NOMO-1 treated with dmso at 0.1 percent for 144 hours (cell line): Measurements from ENCODE around the gene KMT2E.
"Not testable (repeated sequence)": the region's sequence is repeated elsewhere in the genome, so short reads cannot be mapped to it uniquely, and the experiment has no call there.

ENCODE experiments used
- DNase-seq: peaks from one replicate; lab custom pipeline; 2025; ENCODE audit not compliant: unreplicated experiment; lab: John Stamatoyannopoulos, UW

KMT2E gene

DNA sequence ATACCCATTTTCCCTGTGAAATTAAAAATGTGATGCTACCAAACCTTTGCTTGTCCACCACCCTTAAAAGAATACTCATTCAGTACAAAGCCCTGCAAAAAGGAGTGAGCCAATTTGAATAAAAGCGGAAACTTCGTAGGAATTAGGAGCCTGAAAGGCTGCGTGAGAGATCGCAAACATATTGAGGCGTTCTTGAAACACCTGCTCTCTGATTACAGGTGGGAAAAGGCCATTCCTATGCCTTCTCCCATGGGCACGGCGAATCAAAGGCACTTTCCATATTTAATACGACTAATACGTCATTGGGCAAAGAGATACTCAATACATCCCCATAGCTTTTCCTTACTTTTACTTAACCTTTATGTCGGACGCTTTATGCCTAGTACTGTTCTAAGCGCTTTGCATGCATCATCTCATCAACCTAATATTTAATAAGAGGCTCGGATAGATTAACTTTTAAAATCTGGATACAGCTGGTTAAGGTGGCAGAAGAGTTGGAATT lies 30.9 kb upstream of the KMT2E start:
- no peak for DNase-seq

DNA sequence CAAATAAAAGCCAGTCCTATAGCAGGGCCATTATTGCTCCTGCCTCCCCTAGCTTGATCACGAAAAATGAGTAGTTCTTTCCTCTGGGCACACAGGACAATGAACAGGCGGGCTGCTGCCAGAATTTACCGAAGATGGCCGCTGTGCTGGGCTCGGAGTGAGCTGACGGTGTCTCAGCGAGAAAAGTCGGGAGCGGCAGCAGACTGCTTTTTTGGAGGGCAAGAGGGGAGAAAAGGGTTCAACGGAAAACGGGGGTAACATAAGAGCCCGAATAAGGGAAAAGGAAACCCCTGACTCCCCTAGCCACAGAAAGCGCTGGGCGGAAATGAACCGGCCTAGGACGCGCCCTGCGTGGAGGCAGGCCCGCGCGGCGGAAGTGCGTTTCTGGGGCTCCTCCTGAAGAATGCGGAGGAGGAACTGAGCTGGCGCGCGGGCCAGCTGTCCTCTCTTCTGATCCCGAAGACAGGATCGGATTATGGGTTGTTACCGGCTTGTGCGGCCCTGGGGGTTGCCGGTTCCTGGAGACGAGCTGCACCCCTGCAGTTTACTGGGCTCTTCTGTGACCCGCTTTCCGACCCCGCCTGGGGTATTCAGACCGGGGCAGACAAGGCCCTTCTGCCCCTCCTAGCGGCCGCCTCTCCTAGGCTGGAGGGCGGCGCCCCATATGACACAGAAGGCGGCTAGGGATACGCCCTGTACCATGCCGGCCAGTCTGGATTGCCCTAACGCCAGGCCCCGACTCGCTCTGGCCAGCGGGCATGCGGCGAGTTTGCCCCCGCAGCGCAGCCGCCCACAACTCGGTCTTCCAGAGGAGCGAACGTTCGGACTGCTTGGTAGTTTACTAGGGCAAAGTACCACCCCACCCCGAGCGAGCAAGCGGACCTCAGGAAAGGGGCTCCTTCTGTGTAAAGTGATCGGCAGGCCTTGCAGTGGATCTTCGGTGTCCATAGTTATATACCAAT lies 30.1 kb upstream of the KMT2E start:
- peak; percentile 44 for DNase-seq

DNA sequence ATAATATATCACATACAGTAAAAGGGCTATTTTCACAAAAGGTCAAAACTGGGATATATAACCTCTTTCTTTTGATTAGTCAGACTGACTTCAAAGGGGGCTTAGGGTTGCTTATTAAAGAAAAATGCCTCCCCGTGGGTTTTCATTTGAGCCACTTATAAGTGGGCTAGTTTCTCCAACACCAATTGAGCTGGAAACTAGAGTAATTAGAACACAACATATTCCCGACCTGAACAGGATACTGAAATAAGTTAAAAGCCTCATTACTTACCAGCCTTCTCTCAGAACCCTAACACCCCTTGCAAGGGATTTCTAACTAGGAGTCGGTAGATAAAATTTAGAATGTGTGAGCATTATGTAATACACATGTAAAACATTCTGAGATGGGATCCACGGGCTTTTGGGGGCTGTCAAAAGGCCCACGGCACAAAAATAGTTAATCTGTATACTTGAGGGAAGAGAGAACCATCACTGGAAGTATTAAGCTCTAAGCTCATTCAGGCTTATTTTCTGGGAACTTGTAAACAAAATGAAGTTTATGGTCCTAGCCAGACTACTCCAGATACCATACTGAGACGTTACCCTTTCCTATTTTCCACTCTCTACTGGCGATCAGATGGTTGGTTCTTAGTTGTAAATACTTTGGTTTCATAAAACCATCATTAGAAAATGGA lies 29.3 kb upstream of the KMT2E start:
- DNase-seq, result no peak

DNA sequence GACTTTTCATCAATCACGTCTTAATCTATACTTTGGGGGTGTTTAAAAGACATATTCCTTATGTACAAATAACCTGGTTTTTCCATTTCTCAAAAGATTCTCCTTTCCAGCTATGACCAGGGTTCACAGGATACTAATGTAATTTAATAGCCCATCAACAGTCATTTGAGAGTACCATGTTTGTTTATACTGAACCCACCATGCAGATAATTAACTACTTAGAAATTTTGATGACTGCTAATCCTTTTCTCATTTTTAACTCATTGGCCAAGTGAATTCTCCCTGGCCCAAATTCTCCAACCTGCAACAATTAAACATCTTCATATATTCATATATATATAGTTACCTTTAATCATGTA lies 28.8 kb upstream of the KMT2E start:
- DNase-seq, result no peak

DNA sequence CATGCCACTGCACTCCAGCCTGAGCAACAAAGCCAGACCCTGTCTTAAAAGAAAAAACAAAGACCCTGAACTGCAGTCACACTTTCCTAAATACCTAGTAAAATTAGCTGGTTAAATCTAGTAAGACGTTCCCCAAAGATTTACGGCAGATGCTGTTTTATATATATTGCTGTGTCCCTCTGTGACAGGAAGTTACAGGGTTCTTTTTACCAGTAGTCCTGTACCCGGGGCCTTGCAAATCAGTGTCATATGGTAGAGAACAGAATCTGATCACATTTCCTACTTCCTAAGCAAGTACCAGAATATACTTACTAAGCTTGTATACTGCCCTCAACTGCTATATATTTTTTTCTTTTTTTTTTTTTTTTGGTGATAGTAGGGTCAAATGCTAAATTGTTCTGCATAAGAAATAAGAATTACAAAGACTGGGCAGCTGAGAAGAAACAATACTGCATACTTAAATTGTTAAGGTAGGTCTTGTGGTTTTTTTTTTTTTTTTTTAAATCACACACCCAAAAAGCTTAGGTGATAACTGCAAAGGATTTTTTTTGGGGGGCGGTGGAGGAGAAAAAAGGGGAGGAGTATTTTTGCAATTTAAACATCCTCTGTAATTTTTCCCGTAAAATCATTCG lies 27.3 kb upstream of the KMT2E start:
- no peak for DNase-seq

DNA sequence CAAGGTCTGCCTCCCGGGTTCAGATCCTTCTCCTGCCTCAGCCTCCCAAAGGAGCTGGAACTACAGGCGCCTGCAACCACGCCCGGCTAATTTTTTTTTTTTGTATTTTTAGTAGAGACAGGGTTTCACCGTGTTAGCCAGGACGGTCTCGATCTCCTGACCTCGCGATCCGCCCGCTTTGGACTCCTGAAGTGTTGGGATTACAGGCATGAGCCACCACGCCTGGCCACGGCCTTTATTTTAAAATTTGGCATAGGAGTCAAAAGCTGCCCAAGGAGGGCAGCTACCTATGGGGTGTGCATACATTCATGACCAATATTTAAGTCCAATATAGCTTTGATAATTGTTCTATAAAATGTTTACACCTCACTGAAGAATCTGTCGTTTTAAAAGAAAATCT lies 26.6 kb upstream of the KMT2E start:
- not testable (repeated sequence) for DNase-seq

DNA sequence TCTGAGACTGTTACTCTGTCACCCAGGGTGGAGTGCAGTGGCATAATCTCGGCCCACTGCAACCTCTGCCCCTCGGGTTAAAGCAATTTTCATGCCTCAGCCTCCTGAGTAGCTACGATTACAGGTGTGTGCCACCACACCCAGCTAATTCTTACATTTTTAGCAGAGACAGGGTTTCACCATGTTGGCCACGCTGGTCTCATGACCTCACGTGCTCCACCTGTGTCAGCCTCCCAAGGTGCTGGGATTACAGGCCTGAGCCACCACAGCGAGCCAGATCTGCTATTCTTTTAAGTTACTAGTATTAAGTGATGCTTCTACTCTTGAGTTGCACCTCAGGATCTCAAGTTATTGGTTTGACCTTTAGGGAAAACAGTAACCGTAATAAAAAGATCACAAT lies 23.0 kb upstream of the KMT2E start:
- no peak for DNase-seq

DNA sequence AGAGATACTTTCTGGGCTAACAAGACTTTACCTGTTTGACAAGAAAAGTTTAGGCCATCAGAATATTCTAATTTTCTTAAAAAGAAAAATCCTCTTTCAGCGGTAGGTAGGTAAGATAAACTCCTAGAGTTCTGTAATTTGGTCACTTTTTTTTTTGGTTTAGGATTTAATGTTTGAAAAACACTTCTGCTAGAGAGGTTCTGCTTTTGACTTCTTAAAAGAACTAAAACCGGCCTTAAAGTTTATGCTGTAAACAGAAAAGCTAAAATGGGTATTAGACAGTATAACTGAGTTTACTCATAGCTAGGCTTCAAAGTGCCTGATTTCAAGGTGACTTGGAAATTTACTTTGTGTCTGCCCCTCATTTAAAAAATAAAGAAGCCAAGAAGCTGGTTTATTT lies 21.7 kb upstream of the KMT2E start:
- DNase-seq, result no peak

DNA sequence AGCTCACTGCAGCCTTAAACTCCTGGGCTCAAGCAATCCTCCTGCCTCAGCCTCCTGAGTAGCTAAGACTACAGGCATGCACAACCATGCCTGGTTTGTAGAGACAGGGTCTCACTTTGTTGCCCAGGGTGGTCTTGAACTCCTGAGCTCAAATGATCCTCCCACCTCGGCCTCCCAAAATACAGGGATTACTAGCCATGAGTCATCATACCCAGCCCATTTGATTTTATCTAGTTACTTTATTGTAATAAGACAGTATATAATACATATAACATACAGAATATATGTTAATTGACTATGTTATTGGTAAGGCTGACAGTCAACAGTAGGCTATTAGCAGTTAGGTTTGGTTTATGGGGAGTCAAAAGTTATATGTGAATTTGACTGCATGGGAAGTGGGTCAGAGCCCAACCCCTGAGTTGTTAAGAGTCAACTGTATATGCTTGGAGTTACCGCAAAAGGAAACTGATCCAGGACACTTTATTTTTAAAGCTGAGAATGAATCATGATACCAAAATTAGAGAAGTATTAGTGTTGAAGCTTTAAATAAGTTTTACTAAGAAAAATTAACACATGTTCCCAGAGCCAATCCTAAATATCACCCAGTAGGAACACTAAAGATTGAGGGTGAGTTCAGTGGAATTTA lies 20.7 kb upstream of the KMT2E start:
- DNase-seq, result no peak

DNA sequence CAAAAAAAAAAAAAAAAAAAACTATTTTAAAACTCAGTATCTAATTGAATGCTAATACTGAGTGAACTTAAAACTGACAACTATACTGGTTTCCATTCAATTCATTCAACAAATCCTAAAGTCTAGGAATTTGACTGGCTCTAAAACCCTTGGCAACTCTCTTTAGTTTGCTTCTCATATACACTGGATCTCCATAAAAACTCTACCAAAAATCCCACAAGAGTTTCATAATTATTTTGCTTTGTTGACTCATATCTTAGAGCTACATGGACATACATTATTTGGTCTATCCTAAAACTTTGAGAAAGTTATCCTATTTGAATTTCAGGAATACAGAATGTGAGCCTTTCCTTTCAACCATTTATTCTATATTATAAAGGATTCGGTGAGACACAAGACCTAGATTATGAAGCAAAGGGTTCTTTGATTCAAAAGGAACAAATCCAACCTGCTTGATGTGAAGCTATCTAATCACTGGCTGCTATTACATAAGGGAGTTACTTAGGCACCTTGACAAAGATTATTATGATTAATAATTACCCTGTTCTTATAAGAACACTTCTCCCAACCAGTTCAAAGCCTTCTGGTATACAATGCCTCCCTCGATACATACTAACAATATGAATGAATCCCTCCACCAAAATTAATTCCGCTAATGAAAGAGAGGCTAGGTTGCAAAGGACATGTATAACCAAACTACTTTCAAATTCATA lies 15.8 kb upstream of the KMT2E start:
- no peak for DNase-seq

DNA sequence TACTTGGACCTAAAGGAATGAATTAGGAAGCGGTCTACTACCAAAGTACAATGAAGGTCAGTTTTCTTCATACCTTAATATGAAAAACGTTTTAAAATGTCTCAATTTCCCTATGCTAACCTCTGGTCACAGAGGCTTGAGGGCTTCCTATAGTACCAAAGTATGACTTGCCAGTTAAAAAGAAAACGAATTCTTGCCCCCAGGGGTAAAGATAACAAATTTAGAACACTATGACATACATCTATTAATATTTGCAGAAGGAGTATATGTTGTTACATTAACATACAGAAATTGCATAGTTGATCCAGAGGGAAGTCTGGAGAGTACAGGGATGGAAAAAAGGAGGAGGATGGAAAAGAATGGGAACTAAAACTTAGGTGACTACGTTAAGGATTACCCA lies 13.8 kb upstream of the KMT2E start:
- DNase-seq, result no peak

DNA sequence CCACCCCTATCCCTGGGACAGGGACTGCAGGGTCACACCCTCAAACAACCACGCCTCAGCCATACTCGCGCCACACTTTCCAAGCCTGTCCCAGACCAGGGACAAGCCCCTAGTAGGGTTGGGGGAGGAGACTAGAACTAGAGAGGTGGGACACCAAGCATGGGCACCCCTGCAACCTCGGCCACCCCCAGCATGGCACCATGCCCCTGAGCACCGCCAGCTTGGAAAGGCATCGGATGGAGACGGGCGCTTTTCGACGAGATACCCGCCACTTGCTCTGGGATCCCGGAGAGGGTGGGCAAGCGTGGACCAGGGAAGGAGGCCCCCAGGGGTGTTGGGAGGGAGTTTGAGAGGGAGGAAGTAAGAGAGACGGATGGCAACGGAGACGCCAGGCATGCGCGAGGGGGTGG lies 13.1 kb upstream of the KMT2E start:
- DNase-seq, result no peak

DNA sequence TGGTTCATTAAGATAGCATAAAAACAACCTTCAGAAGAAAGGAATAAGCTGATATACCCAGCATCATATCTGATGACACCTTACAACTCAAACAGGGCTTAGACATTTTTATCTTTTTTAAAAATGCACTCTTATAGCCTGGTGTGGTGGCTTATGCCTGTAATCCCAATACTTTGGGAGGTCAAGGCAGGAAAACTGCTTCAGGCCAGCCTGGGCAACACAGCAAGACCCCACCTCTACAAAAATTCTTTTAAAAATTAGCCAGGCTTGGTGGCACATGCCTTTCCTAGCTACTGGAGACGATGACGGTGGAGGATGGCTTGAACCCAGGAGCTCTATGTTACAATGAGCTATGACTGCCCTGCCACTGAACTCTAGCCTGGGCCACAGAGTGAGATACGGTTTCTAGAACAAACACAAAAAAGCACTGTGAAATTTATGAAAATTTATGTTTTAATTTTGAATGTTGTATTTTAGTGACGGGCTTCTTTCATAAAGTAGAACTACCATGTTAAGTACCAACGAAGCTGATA lies 12.3 kb upstream of the KMT2E start:
- DNase-seq, result no peak

DNA sequence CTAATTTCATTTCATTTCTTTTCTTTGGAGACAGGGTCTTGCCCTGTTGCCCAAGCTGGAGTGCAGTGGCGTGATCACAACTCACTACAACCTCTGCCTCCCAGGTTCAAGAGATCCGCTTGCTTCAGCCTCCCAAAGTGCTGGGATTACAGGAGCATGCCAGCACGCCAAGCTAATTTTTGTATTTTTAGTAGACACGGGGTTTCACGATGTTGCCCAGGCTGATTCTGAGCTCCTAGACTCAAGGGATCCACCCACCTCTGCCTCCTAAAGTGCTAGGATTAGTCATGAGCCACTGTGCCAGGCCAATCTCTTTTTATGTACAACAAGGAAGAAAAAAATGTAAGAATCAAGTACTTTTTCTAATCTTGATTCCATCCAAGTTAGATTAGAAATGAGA lies 10.7 kb upstream of the KMT2E start:
- no peak for DNase-seq

DNA sequence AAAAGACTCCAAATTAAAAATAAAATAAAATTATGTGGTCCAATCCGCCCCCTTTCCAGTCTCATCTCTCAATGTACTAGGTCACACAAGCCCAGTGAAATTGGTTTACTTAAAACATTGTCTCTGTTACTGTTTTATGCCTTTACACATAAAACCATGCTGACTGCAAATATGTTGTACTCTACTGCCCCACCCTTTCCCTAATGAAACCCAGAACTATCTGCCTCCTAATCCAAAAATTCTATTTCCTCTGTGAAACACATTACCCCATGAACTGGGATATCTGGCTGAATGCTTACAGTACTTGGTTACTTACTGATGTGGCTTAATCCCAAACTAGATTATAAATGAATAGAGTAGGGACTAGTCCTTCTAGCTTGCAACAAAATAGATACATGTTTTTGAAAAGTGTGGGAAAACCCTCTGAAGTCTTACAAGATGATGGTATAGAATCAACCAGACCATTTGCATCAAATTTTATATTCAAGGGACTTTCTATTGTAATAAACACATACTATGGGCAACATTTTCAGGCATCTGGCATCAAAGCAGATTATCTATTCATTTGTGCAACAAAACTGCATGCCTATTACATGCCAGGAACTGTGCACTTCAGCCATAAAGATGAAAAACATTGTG lies 10.0 kb upstream of the KMT2E start:
- no peak for DNase-seq

DNA sequence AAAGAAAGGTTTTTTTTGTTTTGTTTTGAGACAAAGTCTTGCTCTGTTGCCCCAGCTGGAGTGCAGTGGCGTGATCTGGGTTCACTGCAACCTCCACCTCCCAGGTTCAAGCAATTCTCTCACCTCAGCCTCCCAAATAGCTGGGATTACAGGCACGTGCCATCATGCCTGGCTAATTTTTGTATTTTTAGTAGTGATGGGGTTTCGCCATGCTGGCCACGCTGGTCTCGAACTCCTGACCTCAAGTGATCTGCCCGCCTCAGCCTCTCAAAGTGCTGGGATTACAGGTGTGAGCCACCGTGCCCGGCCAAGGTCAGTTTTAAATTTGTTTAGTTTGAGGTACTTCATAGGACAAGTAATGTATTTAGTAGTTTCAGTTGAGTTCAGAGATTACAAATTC lies 9.0 kb upstream of the KMT2E start:
- not testable (repeated sequence) for DNase-seq

DNA sequence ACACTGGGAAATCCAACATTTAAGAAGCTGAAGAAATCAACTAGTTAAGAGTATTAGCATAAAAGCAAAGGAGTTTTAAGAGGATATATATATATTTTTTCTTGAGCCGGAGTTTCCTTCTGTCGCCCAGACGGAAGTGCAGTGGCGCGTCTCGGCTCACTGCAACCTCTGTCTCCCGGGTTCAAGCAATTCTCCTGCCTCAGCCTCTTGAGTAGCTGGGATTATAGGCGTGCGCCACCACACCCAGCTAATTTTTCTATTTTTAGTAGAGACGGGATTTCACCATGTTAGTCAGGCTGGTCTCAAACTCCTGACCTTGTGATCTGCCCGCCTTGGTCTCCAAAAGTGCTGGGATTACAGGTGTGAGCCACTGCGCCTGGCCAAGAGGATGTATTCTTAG lies 8.5 kb upstream of the KMT2E start:
- DNase-seq, result not testable (repeated sequence)

DNA sequence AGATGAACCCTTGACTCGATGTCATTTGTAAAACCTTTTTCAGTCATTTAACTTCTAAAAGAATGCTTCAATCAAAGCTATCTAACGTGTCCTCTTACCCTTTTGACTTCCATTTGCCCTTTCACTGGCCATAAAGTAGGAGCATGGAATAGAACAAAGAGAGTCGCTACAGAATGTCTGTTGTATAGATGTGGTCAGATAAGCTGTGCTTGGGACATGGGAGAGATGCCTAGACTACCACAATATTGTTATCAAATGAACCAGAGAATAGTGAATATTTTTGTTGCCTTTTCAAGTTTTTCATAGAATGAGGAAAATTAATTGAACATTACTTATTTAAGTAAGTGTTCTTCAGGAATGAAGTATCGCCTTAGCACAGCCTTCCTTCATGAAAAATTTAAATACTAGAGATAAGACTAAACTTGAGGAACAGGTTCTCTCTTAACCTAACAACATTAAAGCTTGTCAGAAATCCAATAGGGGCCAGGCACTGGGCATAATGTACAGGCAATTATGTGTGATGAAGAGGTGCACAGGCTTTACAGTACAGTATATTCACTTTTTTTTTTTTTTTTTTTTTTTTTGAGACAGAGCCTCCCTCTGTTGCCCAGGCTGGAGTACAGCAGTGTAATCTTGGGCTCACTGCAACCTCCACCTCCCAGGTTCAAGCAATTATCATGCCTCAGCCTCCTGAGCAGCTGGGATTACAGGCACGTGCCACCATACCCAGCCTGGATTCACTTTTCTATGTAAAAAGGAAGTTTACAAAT lies 7.5 kb upstream of the KMT2E start:
- DNase-seq, result no peak

DNA sequence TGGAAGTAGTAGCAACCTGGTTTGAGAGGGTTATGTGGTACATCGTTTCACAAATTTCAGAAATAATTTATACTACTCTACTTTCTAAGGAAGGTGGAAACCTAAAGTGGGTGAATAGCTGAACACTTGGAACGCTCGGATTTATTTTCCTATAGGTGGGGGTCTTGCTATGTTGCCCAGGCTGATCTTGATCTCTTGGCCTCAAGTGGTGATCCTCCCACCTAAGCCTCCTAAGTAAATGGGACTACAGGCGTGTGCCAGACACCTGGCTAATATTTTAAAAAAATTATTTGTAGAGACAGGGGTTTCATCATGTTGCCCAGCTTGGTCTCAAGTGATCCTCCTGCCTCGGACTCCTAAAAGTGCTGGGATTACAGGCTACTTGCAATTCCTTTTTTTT lies 6.7 kb upstream of the KMT2E start:
- DNase-seq, result no peak
